ENCODE data around the gene TBCD.

DNA sequence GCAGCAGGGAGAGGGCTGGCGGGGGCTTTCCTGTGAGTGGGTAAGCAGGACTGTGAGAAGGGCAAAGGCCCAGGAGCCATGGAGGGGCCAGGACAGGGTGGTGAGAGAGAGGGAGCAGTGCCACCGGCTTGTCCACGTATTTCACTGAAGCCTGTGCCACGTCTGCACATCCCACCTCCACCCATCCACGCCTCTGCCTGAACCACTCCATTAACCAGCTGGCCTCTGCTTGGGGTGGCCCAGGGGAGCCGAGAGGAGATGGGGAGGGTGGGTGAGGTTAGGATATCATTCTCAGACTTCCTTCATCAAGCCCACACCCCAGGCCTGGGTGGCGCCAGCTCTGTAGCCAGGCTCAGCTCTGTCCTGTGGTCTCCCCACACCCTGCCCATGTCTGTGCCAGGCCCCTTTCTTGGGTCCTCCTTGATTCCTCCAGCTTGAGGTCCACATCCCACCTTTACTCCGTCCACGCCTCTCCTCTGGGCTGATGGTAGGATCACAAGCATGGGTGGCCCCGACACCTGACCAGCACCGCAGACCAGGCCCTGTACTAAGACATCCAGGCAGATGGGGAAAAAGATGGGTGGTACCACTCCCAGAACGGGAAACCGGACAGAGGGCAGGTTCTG lies 19.6 kb upstream of the TBCD start:
- TF ChIP-seq CTCF (IDR thresholded peaks at IDR 0.05; ENCODE audit: low read depth, low read length) (no peak), EZH2phosphoT487 (IDR thresholded peaks at IDR 0.05; ENCODE audit: low read depth) (no peak)

All from OCI-LY3 (cell line).